ENCODE measurements around the gene UHRF2.
"Not testable (repeated sequence)": the region's sequence is repeated elsewhere in the genome, so short reads cannot be mapped to it uniquely, and the experiment has no call there.

Gene UHRF2

DNA sequence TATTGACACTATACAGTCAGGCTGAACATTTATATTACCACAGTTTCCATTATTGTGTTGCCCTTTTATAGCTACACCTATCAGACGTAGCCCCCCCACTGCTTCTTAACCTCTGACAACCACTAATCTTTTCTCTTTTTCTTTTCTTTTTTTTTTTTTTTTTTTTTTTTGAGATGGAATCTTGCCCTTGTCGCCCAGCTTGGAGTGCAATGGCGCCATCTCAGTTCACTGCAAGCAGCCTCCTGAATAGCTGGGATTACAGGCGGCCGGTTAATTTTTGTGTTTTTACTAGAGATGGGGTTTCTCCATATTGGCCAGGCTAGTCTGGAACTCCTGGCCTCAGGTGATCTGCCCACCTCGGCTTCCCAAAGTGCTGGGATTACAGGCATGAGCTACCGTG is 75.4 kb downstream of the UHRF2 start:
- no peak for DNase-seq (ENCODE audit: low read depth in 2 of 2)

DNA sequence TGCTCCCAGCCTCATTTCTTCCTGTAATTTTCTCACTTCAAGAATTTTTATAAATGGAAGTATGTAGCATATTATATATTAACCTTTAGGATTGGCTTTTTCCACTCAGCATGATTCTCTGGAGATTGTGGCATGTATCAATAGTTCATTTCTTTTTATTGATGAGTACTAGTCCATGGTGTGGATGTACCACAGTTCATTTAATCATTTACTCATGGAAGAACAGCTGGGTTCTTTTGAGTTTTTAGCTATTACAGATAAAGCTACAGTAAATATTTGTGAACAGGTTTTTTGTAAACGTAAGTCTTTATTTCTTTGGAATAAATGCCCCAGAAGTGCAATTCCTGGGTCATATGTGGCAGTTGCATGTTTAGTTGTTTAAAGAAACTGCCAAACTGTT is 76.1 kb downstream of the UHRF2 start:
- no peak for DNase-seq (ENCODE audit: low read depth in 2 of 2)

DNA sequence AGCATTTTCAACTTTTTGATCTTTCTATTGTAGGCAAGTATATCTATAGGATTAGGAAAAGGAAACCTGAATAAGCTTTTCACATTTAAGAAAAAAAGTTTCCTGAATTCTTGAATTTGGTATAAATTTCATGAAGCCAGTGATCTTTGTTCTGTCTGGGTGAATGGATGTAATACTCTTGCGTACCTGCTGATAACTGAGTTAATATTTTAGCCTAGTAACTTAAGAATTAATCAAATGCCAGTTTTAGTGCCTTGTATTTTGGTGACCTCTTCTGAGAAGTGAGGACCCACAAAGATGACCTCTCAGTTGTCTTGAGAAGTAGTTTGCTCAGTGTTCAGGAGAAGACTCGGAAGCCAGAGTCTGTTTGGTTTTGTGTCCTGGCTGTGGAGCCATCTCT is 77.9 kb downstream of the UHRF2 start:
- DNase-seq (ENCODE audit: low read depth in 2 of 2): no peak

DNA sequence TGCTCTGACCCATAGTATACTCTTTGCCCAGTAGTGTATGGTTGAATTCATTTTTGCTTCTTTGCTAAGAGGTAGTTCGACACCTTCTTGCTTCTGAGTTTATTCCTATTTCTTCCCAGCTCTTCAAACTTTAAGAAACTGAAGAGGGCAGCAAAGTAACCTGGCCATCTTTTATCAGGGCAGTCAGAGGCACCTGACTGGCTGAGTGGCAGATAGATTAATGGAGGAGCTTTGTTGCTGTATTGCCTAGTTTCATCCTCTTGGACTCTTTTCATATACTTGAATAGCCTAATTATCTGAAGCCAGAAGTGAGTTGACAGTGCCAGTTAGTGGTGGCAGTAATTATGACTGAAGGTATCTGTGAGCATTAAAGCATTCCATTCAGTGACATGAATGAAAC is 82.5 kb downstream of the UHRF2 start:
- DNase-seq (ENCODE audit: low read depth in 2 of 2): no peak

DNA sequence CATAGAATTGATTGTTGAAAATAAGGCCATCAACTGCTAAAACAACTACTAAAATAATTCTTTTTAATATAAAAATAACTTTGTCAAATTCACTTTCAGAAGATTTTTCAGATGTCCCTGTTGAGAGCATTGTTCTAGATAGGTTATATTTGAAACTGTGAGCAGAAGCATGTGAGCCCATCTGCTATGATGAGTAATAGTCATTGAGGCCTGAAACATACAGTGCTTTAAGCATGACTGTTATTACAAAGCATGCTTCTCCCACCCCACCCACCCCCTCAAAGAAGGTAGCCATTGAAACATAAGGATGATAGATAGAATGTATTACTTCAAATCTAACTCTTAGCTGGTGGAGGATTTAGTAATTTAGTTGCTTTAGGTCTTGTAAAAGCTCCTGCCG is 86.0 kb downstream of the UHRF2 start:
- no peak for DNase-seq (ENCODE audit: low read depth in 2 of 2)

DNA sequence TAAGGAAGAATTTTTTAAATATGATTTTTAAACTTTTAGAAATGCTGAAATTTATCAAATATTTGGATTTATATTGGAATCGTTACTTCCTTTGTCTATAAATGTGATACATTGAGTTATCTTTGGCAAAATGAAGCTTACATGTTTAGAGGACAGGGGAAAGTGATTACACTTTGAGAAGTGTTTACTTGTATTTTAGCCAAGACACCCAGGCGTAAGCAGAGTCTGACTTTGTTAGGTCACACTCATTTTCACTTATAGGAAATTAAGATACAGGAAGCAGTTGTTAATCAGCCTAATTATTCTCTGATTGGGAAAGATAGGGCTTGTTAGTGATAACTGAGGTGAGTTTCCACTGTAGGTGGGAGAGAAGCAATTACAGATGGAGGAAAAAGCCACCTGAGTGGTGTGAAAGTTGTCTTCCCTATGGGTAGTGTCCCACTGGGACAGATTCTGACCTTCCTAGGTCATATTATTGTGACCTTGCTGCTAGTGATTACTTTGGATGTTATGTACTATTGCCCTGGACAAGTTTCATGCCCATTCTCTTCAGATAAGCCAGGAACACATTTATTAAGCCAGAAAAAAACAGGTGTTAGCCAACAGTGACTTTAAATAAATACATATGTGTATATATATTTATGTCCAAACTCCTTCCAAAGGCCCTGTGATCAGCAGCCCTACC is 88.7 kb downstream of the UHRF2 start:
- DNase-seq (ENCODE audit: low read depth in 2 of 2): no peak

DNA sequence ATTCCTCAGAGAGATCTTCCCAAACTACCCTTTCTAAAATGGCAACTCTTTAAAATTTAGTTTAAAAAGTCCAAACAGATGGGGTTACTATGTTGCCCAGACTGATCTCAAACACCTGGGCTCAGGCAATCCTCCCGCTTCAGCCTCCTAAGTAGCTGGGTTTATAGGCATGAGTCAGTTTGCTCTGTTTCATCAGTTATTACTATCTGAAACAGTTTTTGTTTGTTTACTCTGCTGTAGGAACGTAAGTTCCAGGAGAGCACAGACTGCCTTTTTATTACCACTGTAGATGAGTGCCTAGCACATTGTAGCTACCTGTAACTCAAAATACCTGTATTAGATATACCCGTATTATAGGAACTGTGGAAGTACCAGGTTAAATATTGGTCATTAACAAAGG is 89.4 kb downstream of the UHRF2 start:
- DNase-seq (ENCODE audit: low read depth in 2 of 2): no peak

DNA sequence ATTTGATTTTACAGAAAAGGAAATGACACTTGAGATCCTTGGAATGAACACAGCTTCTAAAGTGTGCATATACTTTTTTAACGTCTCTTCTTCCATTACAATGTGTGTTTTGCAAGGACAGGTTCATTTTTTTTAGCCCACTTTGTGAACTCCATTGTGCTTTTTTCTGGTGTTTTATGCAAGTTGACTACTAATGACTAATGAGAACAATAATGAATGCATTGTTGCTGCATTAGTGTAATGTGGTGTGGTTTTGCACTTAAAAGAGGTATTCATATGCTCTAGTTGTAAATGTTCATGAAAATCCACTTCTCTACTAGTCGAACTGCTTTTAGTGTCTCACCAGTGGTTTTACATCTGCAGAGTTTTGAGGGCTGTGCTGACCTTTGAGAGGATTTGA is 93.6 kb downstream of the UHRF2 start:
- DNase-seq (ENCODE audit: low read depth in 2 of 2): no peak

DNA sequence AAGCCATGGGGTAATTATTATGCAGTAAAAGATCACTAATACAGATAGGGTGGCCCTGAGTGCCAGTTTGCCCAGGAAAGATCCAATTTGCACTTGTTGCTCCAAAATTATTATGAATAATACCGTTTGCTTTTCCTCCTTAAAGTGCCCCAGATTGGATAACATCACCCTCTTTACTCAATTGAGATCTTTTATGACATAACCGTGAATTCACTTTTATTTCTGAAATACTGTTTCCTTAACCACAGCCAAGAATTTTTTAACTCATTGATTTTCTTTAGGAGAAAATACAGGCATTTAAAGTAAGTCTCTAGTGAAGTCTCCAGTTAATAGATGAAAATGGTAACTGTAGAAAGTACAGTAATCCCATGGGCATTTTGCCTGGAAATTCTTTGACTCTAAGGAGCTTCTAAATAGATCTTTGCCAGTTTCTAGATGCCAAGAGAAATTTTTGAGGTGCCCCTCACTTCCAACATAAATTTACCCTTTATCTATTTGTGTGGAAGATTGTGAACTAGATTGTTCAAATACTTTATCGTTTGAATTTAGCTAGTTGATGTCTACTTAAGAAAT is 99.2 kb downstream of the UHRF2 start:
- no peak for DNase-seq (ENCODE audit: low read depth in 2 of 2)

DNA sequence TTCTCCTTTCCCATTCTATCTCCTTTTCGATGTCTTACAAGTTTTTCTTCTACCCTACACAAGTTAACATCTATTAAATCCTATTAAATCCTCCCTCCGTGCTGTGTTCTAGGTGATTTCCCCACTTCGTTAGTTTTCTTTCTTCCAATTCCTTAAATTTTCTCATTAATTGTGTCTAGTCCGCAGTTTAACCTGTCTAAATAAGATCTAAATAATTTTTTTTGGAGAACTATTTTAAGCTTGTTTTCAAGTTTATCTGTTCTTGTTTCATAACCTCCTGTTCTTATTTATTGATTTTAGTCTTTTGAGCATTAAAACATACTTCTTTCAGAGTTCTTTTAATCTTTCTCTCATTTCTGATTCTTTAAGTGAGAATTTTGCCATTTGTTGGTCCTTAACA is 109.3 kb downstream of the UHRF2 start:
- DNase-seq (ENCODE audit: low read depth in 2 of 2): no peak

DNA sequence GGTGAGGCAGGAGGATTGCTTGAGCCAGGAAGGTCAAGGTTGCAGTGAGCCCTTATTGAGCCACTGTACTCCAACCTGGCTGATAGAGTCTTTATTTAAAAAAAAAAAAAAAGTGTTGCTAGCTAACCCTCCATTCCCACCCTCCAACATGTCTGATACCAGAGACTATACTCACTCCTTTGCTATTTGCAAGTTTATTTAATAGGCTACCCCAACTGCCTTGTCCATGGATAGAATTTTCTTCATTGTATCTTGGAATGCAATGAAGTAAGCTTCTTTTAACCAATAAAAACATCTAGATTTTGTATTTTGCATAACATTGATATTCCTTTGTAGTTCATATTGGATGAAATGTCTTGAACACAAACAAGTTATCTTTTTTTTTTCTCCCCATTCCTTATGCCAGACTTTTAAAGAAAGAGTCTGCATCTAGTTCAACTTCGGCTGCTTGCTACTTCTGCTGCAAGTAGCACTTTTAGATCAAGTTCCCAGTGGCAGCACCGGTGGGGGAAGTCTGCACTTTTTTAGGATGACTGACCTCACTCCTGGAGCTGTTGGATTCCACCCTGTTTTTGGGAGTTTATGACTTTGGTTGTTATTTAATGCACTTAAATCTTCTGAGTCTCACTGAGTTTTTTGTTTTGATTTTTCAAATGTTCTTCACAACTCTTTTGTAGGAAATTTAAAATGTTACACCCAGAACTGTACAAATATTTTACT is 112.5 kb downstream of the UHRF2 start:
- no peak for DNase-seq (ENCODE audit: low read depth in 2 of 2)

DNA sequence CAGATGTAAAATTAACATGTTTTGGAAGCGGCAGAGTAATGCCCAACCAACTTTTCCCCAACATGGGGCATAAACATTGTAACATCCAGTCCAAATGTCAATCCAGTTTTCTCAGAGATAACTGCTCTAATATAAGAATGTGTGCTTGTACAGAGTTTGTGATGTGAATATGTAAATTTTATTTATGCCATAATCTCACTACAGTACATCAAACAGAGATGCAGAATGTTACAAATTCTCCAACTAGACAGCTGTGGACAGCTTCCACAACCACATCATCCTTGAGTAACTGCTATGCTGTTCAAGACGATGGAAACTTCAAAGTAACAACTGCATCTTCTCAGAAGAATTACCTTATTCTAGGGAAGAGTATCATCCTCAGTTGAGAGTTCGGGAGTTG is 122.6 kb downstream of the UHRF2 start:
- no peak for DNase-seq (ENCODE audit: low read depth in 2 of 2)

DNA sequence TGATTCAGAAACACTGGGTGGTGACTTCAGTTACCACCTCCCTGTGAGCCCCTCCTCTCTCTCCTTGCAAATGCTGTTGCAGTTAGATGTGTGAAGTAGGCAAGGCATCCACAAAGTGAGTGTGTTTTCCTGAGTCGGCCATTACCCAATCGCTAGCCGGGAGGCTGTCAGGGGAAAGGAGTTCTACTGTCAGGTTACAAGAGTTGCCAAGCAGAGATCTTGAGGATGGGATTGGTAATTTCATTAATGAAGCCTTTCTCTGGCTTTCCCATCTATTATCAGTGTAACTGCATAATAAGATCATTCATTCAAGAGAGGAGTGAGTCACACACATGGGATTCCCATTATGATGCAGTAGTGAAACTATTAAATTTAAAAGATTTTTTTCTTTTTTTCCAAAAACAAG is 125.7 kb downstream of the UHRF2 start:
- no peak for DNase-seq (ENCODE audit: low read depth in 2 of 2)

DNA sequence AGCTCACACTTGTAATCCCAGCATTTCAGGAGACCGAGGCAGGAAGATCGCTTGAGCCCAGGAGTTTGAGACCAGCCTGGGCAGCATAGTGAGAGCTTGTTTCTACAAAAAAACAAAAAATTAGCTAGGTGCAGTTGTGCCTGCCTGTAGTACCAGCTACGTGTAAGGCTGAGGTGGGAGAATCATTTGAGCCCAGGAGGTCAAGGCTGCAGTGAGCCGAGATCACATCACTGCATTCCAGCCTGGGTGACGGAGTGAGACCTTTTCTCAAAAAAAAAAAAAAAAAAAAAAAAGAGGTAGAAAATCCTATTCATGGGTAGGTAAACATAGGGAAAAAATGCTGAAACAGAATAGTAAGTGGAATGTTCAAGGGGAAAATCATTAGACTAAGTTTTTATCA is 129.6 kb downstream of the UHRF2 start:
- DNase-seq (ENCODE audit: low read depth in 2 of 2): not testable (repeated sequence)

DNA sequence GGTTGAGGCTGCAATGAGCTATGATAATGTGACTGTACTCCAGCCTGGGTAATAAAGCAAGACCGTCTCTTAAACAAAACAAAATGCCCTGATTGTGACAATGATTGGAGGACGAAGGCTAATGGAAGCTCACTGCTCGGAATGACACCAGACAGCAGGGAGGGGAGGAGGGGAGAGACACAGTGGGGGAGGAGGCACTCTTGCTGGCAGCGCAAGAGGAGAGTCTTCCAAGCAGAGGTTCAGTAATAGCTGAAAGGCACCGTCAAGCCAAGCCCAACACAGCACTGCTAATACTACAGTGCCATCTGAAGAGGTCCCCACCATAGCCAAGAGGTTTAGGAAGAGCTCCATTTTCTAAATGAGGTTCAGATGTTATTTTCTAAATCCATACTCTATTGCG is 130.2 kb downstream of the UHRF2 start:
- no peak for DNase-seq (ENCODE audit: low read depth in 2 of 2)

DNA sequence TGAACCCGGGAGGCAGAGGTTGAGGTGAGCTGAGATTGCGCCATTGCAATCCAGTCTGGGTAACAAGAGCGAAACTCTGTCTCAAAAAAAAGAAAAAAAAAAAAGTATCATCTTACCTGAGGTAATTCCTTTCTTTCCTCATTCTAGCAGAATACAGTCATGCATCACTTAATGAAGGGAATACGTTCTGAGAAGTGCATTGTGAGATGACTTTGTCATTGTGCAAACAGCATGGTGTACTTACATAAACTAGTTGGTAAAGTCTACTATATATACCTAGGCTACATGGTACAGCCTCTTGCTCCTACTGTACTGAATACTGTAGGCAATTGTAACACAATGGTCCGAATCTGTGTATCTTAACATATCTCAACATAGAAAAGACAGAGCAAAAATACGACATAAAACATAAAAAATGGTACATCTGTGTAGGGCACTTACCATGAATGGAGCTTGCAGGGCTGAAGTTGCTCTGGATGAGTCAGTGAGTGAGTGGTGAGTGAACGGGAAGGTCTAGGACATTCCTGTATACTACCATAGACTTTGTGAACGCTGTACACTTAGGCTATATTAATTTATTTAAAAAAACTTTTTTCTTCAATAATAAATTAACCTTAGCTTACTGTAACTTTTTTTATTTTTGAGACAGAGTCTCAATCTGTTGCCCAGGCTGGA is 132.2 kb downstream of the UHRF2 start:
- DNase-seq (ENCODE audit: low read depth in 2 of 2): no peak

DNA sequence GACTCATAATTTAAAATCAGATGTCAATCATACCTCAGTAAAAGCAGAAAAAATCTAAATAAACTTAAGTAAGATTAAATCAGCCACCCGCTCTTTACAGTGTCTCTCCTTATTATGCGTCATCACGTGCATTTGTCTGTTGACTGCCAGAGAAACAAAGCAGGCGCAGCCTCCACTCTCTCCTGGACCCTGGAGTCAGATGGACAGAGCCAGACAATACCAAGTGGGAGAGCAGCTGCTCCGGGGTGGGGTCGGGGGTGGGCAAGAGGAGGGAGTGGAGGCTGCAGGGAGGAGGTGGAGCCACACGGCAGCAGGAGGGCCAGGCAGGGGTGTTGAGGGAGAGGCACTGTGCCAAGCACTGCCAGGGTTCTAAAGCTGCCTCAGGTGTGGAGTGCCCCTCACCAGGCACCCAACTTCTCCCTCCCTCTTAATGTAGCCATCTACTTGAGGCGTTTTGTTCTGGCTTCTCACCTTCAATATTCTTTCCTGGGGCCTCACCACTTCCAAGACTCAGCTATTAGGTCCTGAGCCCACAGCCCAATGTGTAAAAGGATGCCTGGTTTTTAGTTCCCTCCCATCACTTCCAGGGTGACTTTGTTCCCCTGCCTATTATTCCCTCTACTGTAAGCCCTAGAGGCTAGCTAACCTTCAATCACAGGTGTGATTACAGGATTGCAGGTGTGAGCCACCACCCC is 136.3 kb downstream of the UHRF2 start:
- no peak for DNase-seq (ENCODE audit: low read depth in 2 of 2)

DNA sequence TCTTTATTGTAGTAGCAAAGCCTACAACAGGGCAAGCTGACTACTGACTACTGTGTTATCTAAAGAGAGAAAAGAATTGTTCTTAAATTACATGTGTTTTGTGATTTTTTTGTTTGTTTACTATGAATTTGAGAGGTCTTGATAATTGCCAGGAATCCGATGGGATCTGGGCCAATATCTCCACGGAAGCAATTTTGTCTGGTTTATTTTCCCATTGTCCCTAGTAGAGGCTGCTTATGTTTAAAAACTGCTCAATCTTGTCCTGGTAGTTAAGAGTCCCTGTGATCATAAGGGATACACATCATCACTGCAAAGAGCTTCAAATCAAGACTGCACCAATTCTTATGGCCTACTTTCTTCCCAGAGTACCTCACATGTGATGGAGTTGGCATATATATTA is 138.1 kb downstream of the UHRF2 start:
- no peak for DNase-seq (ENCODE audit: low read depth in 2 of 2)

DNA sequence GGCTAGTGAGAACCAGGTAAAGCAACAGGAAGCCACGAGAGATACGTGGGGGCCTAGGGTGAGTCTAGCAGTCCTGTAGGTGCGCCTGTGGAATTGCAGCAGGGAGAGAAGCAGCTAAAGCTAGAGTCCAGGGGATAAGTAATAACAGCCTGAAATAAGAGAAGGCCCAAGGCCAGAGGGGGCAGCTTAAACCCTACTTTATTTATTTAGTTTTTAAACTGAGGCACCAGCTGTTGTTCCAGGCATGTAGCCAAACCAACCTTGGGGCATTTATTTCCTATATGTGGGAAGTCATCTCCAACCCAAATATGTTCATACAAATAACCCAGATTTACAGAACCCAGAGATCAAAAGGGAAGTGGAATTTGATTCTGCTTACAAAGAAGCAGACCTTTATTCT is 139.0 kb downstream of the UHRF2 start:
- no peak for DNase-seq (ENCODE audit: low read depth in 2 of 2)

DNA sequence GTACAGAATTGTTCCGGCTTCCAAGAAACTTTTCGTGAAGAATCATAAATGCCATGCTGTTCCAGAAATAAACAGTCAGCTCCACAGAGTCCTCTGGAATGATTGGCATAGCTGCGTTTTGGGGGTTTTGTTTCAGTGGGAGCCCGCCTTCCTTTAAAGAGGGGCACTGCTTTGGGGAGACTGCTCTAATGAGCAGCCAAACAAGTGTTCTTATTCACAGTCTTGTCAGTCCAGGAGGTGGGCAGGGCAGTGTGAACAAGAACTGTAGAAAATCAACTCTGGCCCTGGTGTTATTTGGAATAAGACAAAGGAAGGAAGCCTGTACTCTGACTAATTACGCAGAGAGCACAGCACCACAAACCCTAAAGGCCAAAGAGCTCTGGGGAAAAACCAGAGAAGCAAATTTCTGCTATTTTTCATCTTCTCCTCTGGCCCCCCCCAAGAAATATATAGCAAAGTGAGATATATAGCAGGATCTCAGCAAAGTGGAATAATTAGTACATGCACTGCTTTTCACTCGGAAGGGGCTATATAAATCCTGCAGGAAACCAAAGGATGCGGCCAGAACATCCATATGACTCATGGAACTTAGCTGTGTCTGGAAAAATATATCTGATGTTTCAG is 139.6 kb downstream of the UHRF2 start:
- DNase-seq (ENCODE audit: low read depth in 2 of 2): no peak

DNA sequence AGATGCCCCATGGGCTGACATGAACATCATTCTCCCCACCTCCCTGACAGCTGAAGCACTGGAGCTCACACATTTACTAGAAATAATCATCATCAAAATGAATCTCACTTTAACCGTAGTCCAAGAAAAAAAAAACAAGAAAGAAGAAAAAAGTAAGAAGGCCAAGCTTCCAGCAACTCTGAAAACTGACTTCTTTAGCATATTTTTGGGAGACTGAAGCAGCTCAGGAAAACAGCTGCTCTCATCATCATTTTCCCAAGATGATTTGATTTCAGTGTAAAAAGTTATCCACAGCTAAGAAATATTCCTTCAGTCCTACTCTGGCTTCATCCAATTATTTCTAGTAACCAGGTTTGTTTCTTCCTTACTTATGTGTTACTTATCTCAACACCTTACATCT is 140.9 kb downstream of the UHRF2 start:
- no peak for DNase-seq (ENCODE audit: low read depth in 2 of 2)
